PFSK-1 (cell line): ENCODE measurements around the gene SLC4A11.

Source experiments
- FOXP2 ChIP-seq: optimal IDR thresholded peaks from 2 replicates; pipeline ENCODE3; 2011; ENCODE audit warnings: borderline replicate concordance, control low read depth, inconsistent platforms; ENCODE audit not compliant: insufficient read depth; ENCODE audit errors: extremely low read length, extremely low read depth
- POLR2AphosphoS5 ChIP-seq: IDR thresholded peaks from 2 replicates; pipeline ENCODE4 v1.6.1; 2012; ENCODE audit warnings: low read depth, mild to moderate bottlenecking, control low read depth, low read length, moderate library complexity
- SIN3A ChIP-seq: IDR thresholded peaks from 2 replicates; pipeline ENCODE4 v1.6.1; 2012; ENCODE audit warnings: mild to moderate bottlenecking, low read length, moderate library complexity, borderline replicate concordance; ENCODE audit not compliant: insufficient read depth
- TAF1 ChIP-seq: IDR thresholded peaks from 2 replicates; pipeline ENCODE4 v1.6.1; 2012; ENCODE audit warnings: low read length, control low read depth, borderline replicate concordance; ENCODE audit not compliant: insufficient read depth
- TF ChIP-seq, protein P1 (sequence below), 2 experiments: IDR thresholded peaks; 2 replicates each; pipeline versions ENCODE4 v1.6.1 to v1.8.0; 2011 to 2012; ENCODE audit warnings: low read depth in 2 of 2, low read length in 2 of 2, control low read depth in 1 of 2, inconsistent platforms in 1 of 2, mild to moderate bottlenecking in 1 of 2, moderate library complexity in 1 of 2; ENCODE audit not compliant: insufficient read depth in 1 of 2

Gene SLC4A11

DNA sequence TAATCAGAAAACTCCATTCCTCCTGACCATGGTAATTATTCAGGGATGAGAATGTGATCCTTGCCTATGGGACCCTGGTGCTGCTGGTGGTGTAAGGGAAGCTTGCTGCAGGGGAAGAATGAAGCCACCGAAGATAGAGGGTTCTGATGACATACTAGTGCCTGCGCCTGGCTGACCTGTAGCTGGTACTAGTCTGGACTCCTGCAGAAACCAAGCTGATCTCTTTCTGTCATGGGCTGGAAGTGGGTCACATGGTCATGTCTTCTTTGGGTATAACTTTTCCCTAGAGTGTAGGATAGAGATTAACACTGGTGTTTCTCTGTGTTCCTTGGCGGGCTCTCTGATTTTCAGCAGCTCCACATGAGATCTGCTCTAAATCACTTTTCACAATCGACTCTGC lies 8.6 kb upstream of the SLC4A11 start:
- no peak for TF ChIP-seq SIN3A
- TF ChIP-seq, protein P1, sequence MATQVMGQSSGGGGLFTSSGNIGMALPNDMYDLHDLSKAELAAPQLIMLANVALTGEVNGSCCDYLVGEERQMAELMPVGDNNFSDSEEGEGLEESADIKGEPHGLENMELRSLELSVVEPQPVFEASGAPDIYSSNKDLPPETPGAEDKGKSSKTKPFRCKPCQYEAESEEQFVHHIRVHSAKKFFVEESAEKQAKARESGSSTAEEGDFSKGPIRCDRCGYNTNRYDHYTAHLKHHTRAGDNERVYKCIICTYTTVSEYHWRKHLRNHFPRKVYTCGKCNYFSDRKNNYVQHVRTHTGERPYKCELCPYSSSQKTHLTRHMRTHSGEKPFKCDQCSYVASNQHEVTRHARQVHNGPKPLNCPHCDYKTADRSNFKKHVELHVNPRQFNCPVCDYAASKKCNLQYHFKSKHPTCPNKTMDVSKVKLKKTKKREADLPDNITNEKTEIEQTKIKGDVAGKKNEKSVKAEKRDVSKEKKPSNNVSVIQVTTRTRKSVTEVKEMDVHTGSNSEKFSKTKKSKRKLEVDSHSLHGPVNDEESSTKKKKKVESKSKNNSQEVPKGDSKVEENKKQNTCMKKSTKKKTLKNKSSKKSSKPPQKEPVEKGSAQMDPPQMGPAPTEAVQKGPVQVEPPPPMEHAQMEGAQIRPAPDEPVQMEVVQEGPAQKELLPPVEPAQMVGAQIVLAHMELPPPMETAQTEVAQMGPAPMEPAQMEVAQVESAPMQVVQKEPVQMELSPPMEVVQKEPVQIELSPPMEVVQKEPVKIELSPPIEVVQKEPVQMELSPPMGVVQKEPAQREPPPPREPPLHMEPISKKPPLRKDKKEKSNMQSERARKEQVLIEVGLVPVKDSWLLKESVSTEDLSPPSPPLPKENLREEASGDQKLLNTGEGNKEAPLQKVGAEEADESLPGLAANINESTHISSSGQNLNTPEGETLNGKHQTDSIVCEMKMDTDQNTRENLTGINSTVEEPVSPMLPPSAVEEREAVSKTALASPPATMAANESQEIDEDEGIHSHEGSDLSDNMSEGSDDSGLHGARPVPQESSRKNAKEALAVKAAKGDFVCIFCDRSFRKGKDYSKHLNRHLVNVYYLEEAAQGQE (IDR thresholded peaks at IDR 0.05; ENCODE audit: insufficient read depth in 1 of 2, low read depth in 2 of 2, low read length in 2 of 2), result no peak
- TF ChIP-seq POLR2AphosphoS5, result no peak
- TF ChIP-seq FOXP2, result no peak
- no peak for TF ChIP-seq TAF1

DNA sequence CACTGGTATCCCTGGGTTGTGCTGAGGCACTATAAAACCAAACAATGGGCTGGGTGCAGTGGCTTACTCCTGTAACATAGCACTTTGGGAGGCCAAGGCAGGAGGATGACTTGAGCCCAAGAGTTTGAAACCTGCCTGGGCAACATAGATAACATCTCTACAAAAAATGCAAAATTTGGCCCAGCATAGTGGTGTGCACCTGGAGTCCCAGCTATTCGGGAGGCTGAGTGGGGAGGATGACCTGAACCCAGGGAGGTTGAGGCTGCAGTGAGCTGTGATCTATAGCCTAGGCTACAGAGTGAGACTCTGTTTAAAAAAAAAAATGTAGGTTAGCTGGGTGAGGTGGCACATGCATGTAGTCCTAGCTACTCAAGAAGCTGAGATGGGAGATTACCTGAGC lies 7.7 kb upstream of the SLC4A11 start:
- no peak for TF ChIP-seq POLR2AphosphoS5
- TF ChIP-seq FOXP2, result no peak
- no peak for TF ChIP-seq TAF1
- TF ChIP-seq, protein P1 (IDR thresholded peaks at IDR 0.05; ENCODE audit: insufficient read depth in 1 of 2, low read depth in 2 of 2, low read length in 2 of 2), result no peak
- TF ChIP-seq SIN3A, result no peak

DNA sequence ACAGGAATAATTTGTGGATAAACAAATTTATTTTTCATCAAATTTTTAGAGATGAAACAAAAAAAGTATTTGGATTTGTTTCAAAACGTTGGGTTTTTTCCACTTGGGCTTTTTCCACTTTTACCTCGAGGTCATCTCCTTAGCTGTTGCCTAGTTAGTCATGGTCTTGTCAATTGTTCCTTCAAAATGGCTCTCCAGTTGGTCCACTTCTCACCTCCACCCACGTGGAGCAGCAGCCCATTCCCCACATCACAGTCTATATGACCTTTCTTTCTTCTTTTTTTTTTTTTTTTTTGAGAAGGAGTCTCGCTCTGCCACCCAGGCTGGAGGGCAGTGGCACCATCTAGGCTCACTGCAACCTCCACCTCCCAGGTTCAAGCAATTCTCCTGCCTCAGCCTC lies 6.7 kb upstream of the SLC4A11 start:
- TF ChIP-seq POLR2AphosphoS5 (no peak), TAF1 (no peak), FOXP2 (no peak), SIN3A (no peak)
- TF ChIP-seq, protein P1 (IDR thresholded peaks at IDR 0.05; ENCODE audit: insufficient read depth in 1 of 2, low read depth in 2 of 2, low read length in 2 of 2), result no peak

- no peak for TF ChIP-seq TAF1
- TF ChIP-seq POLR2AphosphoS5, result no peak
- TF ChIP-seq FOXP2, result no peak
- TF ChIP-seq, protein P1 (IDR thresholded peaks at IDR 0.05; ENCODE audit: insufficient read depth in 1 of 2, low read depth in 2 of 2, low read length in 2 of 2), result no peak
- no peak for TF ChIP-seq SIN3A
These were observed 6.2 kb upstream of the SLC4A11 start for GRCh38 chr20:3245156-3245555.

- TF ChIP-seq, protein P1 (IDR thresholded peaks at IDR 0.05; ENCODE audit: insufficient read depth in 1 of 2, low read depth in 2 of 2, low read length in 2 of 2), result no peak
- no peak for TF ChIP-seq POLR2AphosphoS5
- TF ChIP-seq TAF1, result no peak
- TF ChIP-seq SIN3A, result no peak
- no peak for TF ChIP-seq FOXP2
These were observed 5.6 kb upstream of the SLC4A11 start for GRCh38 chr20:3244613-3245012.
